Measurements from ENCODE around the gene VPS4A.

GRCh38 chr16:69285240-69285639, 25.9 kb upstream of the VPS4A start:
- TF ChIP-seq CTCF (IDR thresholded peaks at IDR 0.05), result no peak
- no peak for TF ChIP-seq EZH2 (IDR thresholded peaks at IDR 0.05; ENCODE audit: borderline replicate concordance, insufficient read depth, low read depth, low read length, poor library complexity, severe bottlenecking)

All from B cell (primary cell).